ENCODE results near the gene OAS1.
"Not testable (repeated sequence)": the region's sequence is repeated elsewhere in the genome, so short reads cannot be mapped to it uniquely, and the experiment has no call there.

The OAS1 gene

DNA sequence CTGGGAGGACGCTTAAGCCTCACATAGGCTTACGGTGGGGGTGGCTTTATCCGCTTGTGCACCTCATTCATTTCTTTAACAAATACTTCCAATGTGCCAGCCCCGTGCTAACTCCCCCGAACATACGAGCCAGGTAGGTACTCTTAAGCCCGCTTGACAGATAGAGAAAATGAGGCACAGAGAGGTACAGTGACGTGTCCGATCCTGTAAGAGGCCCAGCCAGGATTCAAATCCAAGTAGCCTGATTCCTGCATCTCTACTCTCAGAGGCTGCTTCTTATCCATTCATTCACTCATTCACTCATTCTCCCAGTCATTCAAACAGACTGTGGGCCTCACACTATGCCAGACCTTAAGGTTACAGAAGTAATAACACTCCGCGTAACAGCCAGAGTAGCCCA is 32.0 kb downstream of the OAS1 start:
- no peak for DNase-seq

DNA sequence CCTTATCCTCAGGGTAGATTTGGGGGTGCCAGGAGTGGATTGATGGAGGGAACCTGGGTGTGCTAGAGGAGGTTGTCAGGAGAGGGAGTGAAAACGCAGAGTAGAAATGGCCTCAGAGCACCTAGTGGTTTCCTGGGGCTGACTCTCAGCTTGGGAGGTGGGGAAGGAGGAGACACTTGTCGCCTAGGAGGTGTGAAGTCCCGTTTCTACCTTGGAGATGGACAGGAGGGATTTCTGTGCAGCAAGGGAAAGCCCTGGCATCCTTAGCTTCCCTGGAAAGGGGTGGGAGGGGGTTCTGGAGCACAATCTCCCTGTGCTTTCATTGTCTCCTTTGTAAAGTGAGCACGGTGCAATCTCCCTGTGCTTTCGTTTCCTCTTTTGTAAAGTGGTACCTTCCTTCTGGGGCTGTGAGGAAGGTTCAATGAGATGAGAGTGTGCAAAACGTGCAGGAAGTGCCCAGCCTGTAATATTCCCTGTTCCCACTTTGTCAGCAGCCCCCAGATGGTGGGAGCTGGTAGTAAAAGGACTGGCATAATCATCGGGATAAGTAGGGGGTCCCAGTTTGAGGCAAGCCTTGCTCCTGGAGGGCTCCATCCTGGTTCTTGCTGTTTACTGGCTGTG is 33.1 kb downstream of the OAS1 start:
- DNase-seq, result peak; percentile 33

DNA sequence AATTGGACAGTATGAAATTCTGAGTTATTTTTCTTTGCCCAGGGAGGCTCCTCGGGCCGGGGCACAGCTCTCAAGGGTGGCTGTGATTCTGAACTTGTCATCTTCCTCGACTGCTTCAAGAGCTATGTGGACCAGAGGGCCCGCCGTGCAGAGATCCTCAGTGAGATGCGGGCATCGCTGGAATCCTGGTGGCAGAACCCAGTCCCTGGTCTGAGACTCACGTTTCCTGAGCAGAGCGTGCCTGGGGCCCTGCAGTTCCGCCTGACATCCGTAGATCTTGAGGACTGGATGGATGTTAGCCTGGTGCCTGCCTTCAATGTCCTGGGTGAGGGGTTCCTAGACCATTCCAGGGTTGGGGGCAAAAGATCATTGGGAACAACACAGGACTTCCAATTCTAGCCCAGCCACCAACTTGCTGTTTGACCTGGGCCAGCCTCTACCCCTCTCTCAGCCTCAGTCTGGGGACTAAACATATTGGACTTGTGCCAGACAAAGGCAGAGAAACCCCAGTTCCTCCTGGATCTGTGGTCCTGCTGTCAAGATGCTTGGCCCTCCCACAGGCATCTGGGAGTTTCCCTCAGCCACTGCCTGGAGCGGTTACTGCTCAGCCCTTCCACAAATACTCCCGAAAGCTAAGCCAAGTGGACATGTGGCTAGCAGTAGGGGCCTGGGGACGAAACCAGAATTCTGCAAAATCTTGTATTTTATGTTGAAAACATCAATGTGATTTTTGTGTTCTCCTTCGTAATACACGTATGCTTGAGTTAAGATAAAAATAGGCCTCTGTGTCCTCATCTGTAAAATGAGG is 35.0 kb downstream of the OAS1 start:
- DNase-seq, result no peak

DNA sequence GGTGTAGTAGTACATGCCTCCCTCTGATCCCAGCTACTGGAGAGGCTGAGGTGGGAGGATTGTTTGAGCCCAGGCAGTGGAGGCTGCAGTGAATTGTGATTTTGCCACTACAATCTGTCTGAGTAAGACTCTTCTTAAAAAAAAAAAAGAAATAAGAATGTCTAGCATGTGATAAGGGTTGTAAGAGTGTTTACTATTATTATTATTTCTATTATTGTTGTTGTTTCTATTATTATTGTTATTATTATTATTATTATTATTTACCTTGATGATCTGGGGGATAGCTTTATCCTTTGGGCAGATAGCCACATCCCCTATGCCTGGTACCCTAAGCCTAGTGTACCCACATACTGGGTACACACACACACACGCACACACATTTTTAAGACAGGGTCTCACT is 35.8 kb downstream of the OAS1 start:
- DNase-seq, result no peak

DNA sequence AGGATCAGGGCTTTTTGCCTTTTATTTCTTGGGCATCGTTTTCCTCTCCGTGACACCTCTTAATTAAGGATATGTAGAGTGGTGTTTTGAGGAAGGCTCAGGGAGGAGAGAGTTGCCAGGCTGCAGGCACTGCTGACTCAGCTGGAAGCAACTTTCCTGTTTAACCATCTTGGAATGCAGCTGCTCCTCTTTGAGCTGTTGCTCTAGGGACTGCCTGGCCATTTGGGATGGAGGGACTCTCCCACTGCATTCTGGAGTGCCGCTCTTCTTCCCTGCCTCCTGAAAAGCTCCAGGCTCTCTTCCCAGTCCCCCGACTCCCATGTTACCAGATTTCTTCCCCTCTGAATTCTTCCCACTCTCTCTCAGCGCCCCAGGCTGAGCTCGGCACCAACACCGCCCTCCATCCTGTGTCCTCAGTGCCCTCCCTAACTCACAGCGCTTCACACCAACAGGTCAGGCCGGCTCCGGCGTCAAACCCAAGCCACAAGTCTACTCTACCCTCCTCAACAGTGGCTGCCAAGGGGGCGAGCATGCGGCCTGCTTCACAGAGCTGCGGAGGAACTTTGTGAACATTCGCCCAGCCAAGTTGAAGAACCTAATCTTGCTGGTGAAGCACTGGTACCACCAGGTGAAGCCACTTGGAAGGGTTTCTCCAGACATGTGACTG is 37.4 kb downstream of the OAS1 start:
- DNase-seq, result no peak

DNA sequence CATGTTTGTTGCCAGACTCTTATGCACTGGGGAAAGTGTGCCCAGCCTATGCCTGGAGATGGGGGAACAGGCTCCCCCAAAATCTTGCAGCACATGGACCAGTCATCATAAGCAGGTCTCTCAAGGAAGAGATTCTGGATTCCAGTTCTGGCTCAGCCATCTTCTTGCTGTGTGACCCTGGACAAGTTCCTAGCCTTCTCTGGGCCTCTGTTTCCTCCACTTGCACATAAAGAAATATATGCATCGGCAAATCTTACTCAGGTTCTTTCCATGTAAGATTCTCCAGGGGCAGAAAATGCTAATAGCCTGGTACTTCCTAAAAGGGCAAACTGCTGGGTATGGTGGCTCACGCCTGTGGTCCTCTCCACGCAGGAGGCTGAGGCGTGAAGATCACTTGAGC is 38.8 kb downstream of the OAS1 start:
- no peak for DNase-seq

DNA sequence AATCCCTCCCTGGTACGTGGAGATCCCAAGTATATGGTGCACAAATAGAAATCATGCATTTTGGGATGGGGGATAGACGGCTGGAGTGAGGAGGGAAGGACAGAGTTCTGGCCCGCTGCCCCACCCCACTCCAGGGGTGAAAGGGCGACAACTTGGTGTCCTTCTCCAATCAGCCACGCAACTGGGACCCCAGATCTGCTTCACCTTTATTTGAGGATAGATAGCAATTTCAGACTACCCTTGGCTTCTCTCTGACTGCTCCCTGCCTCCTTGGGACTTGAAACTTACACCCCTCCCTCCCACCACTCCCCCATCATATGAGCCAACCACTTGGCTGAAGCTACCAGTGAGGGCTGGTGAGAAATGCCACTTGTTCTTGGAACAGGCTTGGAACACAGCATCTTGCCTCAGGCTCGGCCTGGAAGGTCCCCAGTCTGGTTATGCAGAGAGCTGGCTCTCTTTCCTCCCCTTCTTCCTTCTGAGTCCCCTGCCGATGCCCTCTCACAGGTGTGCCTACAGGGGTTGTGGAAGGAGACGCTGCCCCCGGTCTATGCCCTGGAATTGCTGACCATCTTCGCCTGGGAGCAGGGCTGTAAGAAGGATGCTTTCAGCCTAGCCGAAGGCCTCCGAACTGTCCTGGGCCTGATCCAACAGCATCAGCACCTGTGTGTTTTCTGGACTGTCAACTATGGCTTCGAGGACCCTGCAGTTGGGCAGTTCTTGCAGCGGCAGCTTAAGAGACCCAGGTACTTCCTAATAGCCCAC is 39.7 kb downstream of the OAS1 start:
- no peak for DNase-seq

DNA sequence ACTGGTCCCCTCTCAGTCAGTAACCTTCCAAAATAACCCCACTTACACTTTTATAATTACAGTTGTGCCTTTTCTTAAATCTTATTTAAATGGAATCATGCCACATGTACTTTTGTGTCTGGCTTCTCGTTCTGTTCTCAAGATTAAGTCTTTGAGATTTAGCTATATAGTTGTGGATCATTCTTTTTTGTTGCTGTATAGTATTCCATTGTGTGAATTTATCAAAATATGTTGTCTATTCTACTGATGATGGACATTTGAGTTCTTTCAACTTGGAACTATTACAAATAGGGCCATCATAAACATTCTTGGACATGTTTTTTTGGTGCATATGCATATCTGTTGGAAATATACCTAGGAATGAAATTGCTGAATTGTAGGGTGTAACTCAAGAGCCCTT is 40.6 kb downstream of the OAS1 start:
- no peak for DNase-seq

DNA sequence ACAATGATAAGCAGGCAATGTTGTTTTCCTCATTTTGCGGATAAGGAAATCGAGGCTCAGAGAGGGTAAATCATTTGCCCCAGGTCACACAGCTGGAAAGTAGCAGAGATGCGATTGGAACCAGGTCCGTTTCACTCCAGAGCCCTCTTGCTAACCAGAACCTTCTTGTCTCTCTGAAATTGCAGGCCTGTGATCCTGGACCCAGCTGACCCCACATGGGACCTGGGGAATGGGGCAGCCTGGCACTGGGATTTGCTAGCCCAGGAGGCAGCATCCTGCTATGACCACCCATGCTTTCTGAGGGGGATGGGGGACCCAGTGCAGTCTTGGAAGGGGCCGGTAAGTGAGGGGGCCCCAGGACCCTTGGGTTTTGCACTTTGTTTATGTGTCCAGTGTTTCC is 41.0 kb downstream of the OAS1 start:
- DNase-seq, result no peak

DNA sequence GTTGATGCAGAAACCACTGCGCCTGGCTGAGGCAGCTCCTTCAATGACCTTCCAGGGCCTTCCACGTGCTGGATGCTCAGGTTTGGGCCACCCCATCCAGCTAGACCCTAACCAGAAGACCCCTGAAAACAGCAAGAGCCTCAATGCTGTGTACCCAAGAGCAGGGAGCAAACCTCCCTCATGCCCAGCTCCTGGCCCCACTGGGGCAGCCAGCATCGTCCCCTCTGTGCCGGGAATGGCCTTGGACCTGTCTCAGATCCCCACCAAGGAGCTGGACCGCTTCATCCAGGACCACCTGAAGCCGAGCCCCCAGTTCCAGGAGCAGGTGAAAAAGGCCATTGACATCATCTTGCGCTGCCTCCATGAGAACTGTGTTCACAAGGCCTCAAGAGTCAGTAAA is 42.0 kb downstream of the OAS1 start:
- DNase-seq, result no peak

DNA sequence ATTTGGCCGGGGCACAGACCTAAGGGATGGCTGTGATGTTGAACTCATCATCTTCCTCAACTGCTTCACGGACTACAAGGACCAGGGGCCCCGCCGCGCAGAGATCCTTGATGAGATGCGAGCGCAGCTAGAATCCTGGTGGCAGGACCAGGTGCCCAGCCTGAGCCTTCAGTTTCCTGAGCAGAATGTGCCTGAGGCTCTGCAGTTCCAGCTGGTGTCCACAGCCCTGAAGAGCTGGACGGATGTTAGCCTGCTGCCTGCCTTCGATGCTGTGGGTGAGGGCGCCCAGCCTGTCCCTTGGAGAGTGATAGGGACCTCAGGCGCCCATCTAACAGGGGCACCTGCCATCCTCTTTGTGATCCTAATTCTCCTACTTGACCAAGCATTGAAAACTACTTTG is 43.9 kb downstream of the OAS1 start:
- no peak for DNase-seq

DNA sequence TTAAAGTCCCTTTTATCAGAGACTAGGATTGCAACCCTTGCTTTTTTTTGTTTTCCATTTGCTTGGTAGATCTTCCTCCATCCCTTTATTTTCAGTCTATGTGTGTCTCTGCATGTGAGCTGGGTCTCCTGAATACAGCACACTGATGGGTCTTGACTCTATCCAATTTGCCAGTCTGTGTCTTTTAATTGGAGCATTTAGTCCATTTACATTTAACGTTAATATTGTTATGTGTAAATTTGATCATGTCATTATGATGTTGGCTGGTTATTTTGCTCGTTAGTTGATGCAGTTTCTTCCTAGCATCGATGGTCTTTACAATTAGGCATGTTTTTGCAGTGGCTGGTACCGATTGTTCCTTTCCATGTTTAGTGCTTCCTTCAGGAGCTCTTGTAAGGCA is 50.4 kb downstream of the OAS1 start:
- not testable (repeated sequence) for DNase-seq

DNA sequence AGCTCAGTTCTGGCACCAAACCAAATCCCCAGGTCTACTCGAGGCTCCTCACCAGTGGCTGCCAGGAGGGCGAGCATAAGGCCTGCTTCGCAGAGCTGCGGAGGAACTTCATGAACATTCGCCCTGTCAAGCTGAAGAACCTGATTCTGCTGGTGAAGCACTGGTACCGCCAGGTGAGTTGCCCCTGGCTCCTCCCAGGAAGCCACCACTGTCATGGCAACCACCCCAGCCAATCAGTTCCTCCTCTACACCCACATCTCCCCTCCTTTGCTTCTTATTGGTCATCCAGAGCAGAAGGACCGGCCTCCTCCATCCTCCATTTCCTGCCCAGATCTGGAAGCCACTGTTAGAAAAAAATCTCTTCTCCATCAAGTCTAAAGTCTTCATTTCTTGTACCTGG is 54.3 kb downstream of the OAS1 start:
- no peak for DNase-seq

DNA sequence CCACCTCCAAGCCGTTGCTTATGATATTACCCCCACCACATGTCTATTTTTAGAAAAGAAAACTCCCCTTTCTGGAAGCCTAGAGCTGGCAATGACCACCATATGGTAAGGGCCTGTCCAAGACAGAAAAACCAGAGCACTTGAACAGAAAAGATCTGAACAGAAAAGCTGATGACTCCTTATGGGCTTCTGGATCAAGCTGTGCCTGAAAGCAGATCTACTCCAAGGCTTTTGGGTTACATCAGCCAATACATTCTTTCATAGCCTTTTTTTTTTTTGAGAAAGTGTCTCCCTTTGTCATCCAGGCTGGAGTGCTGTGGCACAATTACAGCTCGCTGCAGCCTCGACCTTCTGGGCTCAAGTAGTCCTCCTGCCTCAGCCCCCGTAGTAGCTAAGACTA is 54.8 kb downstream of the OAS1 start:
- no peak for DNase-seq

DNA sequence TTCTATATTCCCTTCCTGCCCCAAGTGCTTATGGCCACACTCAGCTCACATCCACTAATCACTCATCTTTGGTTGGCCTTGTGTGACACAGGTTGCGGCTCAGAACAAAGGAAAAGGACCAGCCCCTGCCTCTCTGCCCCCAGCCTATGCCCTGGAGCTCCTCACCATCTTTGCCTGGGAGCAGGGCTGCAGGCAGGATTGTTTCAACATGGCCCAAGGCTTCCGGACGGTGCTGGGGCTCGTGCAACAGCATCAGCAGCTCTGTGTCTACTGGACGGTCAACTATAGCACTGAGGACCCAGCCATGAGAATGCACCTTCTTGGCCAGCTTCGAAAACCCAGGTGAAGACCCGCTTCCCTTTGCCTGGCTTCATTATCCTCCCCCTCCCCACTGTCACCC is 55.8 kb downstream of the OAS1 start:
- DNase-seq, result no peak

DNA sequence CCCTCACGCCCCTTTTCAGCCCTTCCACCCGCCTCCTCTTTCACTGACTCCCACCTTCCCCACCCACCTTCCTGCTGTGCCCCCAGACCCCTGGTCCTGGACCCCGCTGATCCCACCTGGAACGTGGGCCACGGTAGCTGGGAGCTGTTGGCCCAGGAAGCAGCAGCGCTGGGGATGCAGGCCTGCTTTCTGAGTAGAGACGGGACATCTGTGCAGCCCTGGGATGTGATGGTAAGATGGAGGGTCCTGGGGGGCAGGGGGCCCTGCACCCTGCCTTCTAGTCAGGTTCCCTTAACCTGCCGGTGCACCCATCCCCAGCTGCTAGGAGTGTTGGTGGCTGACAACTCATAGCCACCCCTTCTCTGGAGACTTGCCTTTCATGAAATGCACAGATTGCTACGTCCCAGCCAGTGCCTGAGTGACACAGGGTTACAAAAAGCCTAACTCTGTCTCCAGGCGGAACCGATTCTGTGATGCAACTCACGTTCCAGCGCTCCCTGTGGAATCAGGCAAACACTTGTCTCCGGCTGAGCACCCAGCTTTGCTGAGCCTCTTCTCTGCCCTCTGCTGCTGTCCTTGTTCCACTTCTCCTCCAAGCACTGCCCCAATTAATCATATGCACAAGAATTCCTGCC is 56.6 kb downstream of the OAS1 start:
- DNase-seq, result no peak

DNA sequence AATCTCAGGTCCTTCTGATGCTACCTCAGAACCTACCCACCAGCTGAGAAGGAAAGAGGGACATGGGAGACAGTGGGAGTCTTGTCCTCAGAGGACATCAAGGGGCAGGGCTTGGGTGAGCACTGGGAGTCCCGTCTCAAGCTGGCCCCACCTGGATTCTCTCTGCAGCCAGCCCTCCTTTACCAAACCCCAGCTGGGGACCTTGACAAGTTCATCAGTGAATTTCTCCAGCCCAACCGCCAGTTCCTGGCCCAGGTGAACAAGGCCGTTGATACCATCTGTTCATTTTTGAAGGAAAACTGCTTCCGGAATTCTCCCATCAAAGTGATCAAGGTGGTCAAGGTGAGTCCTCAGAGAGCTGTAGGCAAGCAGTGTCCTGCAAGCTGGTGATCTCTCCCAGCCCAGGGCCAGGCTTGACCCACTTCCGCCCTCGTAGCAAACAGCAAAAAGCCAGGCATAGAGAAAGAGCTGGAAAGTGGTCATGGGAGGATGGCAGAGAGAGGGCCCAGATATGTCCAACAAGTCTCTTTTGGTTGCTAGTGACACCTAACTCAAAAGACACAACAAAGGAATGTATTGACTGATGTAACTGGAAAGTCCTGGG is 57.4 kb downstream of the OAS1 start:
- DNase-seq, result no peak

DNA sequence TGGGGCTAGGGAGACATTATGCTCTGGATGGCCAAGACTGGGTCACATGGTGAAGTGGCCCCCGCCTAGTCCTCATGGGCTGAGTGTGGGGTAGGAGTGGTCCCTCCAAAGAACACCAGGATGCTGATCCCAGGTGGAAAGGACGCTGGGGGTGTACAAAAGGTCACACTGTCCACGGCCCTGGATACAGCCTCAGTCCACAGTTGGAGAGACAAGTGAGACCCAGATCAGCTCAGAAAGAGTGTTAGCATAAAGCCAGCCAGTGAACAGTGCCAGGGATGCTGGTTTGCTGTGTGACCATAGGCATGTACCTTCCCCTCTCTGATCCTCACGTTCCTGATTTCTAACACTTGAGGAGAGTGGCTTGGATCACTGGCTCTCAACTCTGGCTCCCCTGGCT is 58.2 kb downstream of the OAS1 start:
- DNase-seq, result no peak

DNA sequence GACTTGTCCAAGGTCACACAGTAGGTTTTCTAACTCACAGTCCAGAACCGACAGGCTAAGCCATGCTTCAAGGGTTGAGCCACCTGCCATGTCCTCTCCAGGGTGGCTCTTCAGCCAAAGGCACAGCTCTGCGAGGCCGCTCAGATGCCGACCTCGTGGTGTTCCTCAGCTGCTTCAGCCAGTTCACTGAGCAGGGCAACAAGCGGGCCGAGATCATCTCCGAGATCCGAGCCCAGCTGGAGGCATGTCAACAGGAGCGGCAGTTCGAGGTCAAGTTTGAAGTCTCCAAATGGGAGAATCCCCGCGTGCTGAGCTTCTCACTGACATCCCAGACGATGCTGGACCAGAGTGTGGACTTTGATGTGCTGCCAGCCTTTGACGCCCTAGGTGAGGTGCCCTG is 58.9 kb downstream of the OAS1 start:
- DNase-seq, result no peak

DNA sequence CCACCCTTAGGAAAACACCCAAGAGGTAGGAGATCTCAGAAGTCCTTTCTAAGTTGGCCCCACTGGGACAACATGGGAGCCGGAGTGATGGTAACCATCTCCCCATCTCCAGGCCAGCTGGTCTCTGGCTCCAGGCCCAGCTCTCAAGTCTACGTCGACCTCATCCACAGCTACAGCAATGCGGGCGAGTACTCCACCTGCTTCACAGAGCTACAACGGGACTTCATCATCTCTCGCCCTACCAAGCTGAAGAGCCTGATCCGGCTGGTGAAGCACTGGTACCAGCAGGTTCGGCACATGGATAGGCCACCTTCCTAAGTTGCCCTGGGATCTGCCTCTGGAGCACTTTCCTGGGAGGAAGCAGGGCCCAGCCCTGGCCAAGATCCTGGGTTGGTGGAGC is 60.5 kb downstream of the OAS1 start:
- DNase-seq, result no peak

DNA sequence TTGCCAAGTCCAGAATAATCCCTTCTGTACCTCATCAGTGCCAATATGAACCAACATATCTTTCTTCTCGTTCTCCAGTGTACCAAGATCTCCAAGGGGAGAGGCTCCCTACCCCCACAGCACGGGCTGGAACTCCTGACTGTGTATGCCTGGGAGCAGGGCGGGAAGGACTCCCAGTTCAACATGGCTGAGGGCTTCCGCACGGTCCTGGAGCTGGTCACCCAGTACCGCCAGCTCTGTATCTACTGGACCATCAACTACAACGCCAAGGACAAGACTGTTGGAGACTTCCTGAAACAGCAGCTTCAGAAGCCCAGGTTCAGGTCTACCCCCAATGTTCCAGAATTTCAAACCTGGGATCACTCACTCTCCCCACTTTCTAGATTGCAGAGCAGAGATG is 61.1 kb downstream of the OAS1 start:
- DNase-seq, result no peak
